Fibroblast of lung (primary cell): ENCODE measurements around the gene MROH9. TPM values are rescaled to one million over a fixed set of nuclear protein-coding genes. Genes with fewer than 3 reads are reported as not detected.

Experiments
- DNase-seq, 2 donors: peaks; one replicate each; pipeline versions ENCODE4 v3.0.0 to v3.0.0-alpha.2; 2010; ENCODE audit warnings: low read depth in 2 of 2
- H2AFZ ChIP-seq: 2 replicates; pipeline ENCODE4 v1.5.1; 2012; ENCODE audit warnings: low read length, control low read depth, inconsistent platforms
- H3K27ac ChIP-seq: 2 replicates; pipeline ENCODE4 v1.5.1; 2011; ENCODE audit warnings: low read length, control low read depth; ENCODE audit not compliant: insufficient read depth
- H3K27me3 ChIP-seq: 2 replicates; pipeline ENCODE4 v1.5.1; 2011; ENCODE audit warnings: mild to moderate bottlenecking, low read length; ENCODE audit not compliant: control insufficient read depth, insufficient read depth
- H3K36me3 ChIP-seq: 2 replicates; pipeline ENCODE4 v1.5.1; 2011; ENCODE audit warnings: low read length; ENCODE audit not compliant: control insufficient read depth, insufficient read depth
- H3K4me1 ChIP-seq: 2 replicates; pipeline ENCODE4 v1.5.1; 2011; ENCODE audit warnings: low read length; ENCODE audit not compliant: control insufficient read depth, insufficient read depth; ENCODE audit errors: extremely low read depth
- H3K4me2 ChIP-seq: 2 replicates; pipeline ENCODE4 v1.5.1; 2011; ENCODE audit warnings: low read length, control low read depth; ENCODE audit not compliant: insufficient read depth; ENCODE audit errors: extremely low read depth
- H3K4me3 ChIP-seq, 4 experiments: fragments of 200-600 bp in 1 of 4; sonication (generic) in 1 of 4; replicated peaks in 1 of 4; 2 replicates each; pipeline ENCODE4 v1.5.1; 2011 to 2016; ENCODE audit warnings: low read length in 4 of 4, low read depth in 3 of 4, mild to moderate bottlenecking in 3 of 4, control low read depth in 2 of 4, inconsistent platforms in 1 of 4, mixed read lengths in 1 of 4; ENCODE audit not compliant: insufficient read depth in 1 of 4; ENCODE audit errors: control extremely low read depth in 1 of 4
- H3K79me2 ChIP-seq: 2 replicates; pipeline ENCODE4 v1.5.1; 2012; ENCODE audit warnings: mild to moderate bottlenecking, low read length, inconsistent platforms; ENCODE audit not compliant: control insufficient read depth, insufficient read depth
- H3K9ac ChIP-seq: 2 replicates; pipeline ENCODE4 v1.5.1; 2011; ENCODE audit warnings: mild to moderate bottlenecking, low read length, control low read depth; ENCODE audit not compliant: insufficient read depth
- H3K9me3 ChIP-seq: 2 replicates; pipeline ENCODE4 v1.5.1; 2012; ENCODE audit warnings: low read depth, low read length; ENCODE audit not compliant: control insufficient read depth, insufficient read depth
- H4K20me1 ChIP-seq: 2 replicates; pipeline ENCODE4 v1.5.1; 2011; ENCODE audit warnings: low read length; ENCODE audit not compliant: control insufficient read depth, insufficient read depth; ENCODE audit errors: extremely low read depth
- EZH2 ChIP-seq: IDR thresholded peaks from 2 replicates; pipeline ENCODE4 v1.5.1; 2012; ENCODE audit warnings: low read length, control low read depth, mild to moderate bottlenecking; ENCODE audit errors: missing control alignments
- polyA plus RNA-seq, 2 donors: library from polyadenylated mRNA; depleted of rRNA in 1 of 2; stranded (reverse) in 1 of 2; unstranded in 1 of 2; fragments of >200 nt; gene quantifications; 2 replicates each; pipeline ENCODE4 v1.2.1, GENCODE V29; 2011 to 2012; ENCODE audit warnings: missing spikeins in 1 of 2
- total RNA-seq: library from RNA; depleted of rRNA; stranded (reverse); fragments of >200 nt; gene quantifications from 2 replicates; pipeline ENCODE4 v1.2.1, GENCODE V29; 2014
- TF ChIP-seq, protein P1 (sequence below), 2 donors: IDR thresholded peaks in 1 of 2; conservative IDR thresholded peaks in 1 of 2; 1 replicate in 1 of 2; 2 replicates in 1 of 2; pipeline ENCODE4 v1.5.1; 2011 to 2012; ENCODE audit warnings: low read length in 2 of 2, control low read depth in 1 of 2, inconsistent platforms in 1 of 2, low read depth in 1 of 2, mild to moderate bottlenecking in 1 of 2

Gene MROH9
- total and polyA plus RNA-seq, 2 donors (not counting 1 experiment from before 2014, with no cell fraction given), result 0.15 TPM; not detected in 1

DNA sequence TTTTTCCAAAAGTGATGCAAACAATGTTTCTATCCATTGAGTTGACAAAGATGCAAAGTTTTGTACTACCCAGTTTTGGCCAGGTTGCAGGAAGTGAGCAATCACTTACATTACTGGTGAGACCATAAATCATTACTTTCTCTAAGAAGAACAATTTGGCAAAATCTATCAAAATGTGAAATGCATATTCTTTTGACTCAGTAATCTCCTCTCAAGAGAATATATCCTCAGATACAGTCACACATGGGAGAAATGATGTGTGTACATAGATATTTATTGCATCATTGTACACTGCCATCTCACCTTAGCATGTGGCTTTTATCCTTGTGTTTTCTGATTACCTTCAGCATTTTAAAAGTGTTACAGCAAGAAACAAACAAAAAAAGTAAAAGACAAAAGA is 103.0 kb downstream of the MROH9 start:
- no peak overlapping the region for H2AFZ ChIP-seq
- H3K27me3 ChIP-seq, result no peaks in the 10 kb centered on the region
- H3K79me2 ChIP-seq, result no peaks in the 10 kb centered on the region
- no peak overlapping the region for H3K27ac ChIP-seq
- H3K4me2 ChIP-seq, result no peak overlapping the region
- H3K4me3 ChIP-seq, result no peak overlapping the region
- no peak for DNase-seq
- no peak overlapping the region for H3K9ac ChIP-seq
- TF ChIP-seq EZH2, result no peak
- TF ChIP-seq, protein P1, sequence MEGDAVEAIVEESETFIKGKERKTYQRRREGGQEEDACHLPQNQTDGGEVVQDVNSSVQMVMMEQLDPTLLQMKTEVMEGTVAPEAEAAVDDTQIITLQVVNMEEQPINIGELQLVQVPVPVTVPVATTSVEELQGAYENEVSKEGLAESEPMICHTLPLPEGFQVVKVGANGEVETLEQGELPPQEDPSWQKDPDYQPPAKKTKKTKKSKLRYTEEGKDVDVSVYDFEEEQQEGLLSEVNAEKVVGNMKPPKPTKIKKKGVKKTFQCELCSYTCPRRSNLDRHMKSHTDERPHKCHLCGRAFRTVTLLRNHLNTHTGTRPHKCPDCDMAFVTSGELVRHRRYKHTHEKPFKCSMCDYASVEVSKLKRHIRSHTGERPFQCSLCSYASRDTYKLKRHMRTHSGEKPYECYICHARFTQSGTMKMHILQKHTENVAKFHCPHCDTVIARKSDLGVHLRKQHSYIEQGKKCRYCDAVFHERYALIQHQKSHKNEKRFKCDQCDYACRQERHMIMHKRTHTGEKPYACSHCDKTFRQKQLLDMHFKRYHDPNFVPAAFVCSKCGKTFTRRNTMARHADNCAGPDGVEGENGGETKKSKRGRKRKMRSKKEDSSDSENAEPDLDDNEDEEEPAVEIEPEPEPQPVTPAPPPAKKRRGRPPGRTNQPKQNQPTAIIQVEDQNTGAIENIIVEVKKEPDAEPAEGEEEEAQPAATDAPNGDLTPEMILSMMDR (conservative IDR thresholded peaks at IDR 0.05 in 1 of 2, IDR thresholded peaks at IDR 0.05 in 1 of 2; ENCODE audit: low read depth in 1 of 2, low read length in 2 of 2), result no peak
- no peaks in the 10 kb centered on the region for H4K20me1 ChIP-seq
- H3K4me1 ChIP-seq, result no peaks in the 10 kb centered on the region
- no peaks in the 10 kb centered on the region for H3K9me3 ChIP-seq
- no peaks in the 10 kb centered on the region for H3K36me3 ChIP-seq

DNA sequence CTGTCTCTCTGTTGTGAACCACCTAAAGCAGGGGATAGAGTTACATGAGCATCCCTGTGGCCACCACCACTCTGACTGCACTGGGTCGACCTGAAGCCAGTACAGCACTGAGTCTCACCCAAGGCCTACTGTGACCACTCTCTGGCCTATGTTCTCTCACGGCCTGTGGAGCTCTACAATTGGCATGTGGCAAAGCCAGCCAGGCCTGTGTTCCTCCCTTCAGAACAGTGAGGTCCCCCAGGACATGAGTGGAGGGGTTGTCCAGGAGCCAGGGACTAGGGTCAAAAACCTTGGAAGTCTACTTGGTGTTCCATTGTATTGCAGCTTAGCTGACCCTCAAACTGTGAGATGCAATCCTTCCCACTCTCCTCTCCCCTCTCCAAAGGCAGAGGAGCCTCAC is 112.7 kb downstream of the MROH9 start:
- Histone ChIP-seq H3K4me2 (no peak overlapping the region), H3K27ac (no peak overlapping the region), H4K20me1 (no peaks in the 10 kb centered on the region), H3K79me2 (no peaks in the 10 kb centered on the region), H3K27me3 (no peaks in the 10 kb centered on the region), H3K36me3 (no peaks in the 10 kb centered on the region), H3K9me3 (no peaks in the 10 kb centered on the region), H3K4me1 (no peaks in the 10 kb centered on the region), H3K9ac (no peak overlapping the region), H2AFZ (no peak overlapping the region), H3K4me3 (no peak overlapping the region)
- DNase-seq, result no peak
- TF ChIP-seq EZH2, result no peak
- TF ChIP-seq, protein P1 (conservative IDR thresholded peaks at IDR 0.05 in 1 of 2, IDR thresholded peaks at IDR 0.05 in 1 of 2; ENCODE audit: low read depth in 1 of 2, low read length in 2 of 2), result no peak

- Histone ChIP-seq H3K4me3 (no peak overlapping the region), H3K9me3 (no peaks in the 10 kb centered on the region), H3K27me3 (no peaks in the 10 kb centered on the region), H3K36me3 (no peaks in the 10 kb centered on the region), H3K27ac (no peak overlapping the region), H4K20me1 (no peaks in the 10 kb centered on the region), H2AFZ (no peak overlapping the region), H3K4me1 (no peaks in the 10 kb centered on the region), H3K4me2 (no peak overlapping the region), H3K79me2 (no peaks in the 10 kb centered on the region), H3K9ac (no peak overlapping the region)
- DNase-seq, result no peak
- no peak for TF ChIP-seq EZH2
- TF ChIP-seq, protein P1 (conservative IDR thresholded peaks at IDR 0.05 in 1 of 2, IDR thresholded peaks at IDR 0.05 in 1 of 2; ENCODE audit: low read depth in 1 of 2, low read length in 2 of 2), result no peak
Observed at GRCh38 chr1:171052977-171053376, 117.6 kb downstream of the MROH9 start.
